Panc1 (cell line): ENCODE data around the gene EREG. TPM values are rescaled to one million over a fixed set of nuclear protein-coding genes. Genes with fewer than 3 reads are reported as not detected.

Source experiments
- ATAC-seq: fragments of 200-7000 bp; cut with Tn5 transposase; 2 replicates; pipeline ENCODE4 v1.9.1; 2020; ENCODE audit warnings: mild to moderate bottlenecking, moderate library complexity
- BruUV-seq: library from RNA; stranded (reverse); fragments of 400-500 nt; replicated peaks from 2 replicates; lab custom pipeline; 2021; lab: Mats Ljungman, UMichigan
- CTCF ChIA-PET: fragments of 300-600 bp; sonication (Branson Sonifier 250); formaldehyde crosslinking; loops from one replicate; lab custom pipeline; 2022; ENCODE audit warnings: antibody characterized with exemption; lab: Charles Lee
- POLR2A ChIA-PET: fragments of 300-600 bp; sonication (Branson Sonifier 250); formaldehyde crosslinking; loops from one replicate; lab custom pipeline; 2022; ENCODE audit warnings: antibody characterized with exemption; lab: Charles Lee
- DNase-seq: peaks from one replicate; pipeline ENCODE4 v3.0.0-alpha.2; 2010; ENCODE audit warnings: low read depth, low spot score
- H3K27ac ChIP-seq: 2 replicates; pipeline ENCODE4 v1.5.1; 2011; ENCODE audit warnings: mild to moderate bottlenecking, low read length, inconsistent platforms
- H3K27me3 ChIP-seq: fragments of 200-500 bp; sonication (Bioruptor generic); 2 replicates; pipeline ENCODE4 v1.6.0; 2014; ENCODE audit warnings: low read length, inconsistent platforms; ENCODE audit not compliant: control insufficient read depth, insufficient read depth
- H3K36me3 ChIP-seq: fragments of 200-500 bp; sonication (Bioruptor generic); 2 replicates; pipeline ENCODE4 v1.5.1; 2014; ENCODE audit warnings: inconsistent platforms, mild to moderate bottlenecking, low read length, moderate library complexity; ENCODE audit not compliant: control insufficient read depth, insufficient read depth
- H3K4me1 ChIP-seq: 2 replicates; pipeline ENCODE4 v1.5.1; 2011; ENCODE audit warnings: inconsistent platforms, mild to moderate bottlenecking, low read length, moderate library complexity; ENCODE audit not compliant: control insufficient read depth, insufficient read depth
- H3K4me3 ChIP-seq, 2 experiments: 2 replicates each; pipeline ENCODE4 v1.5.1; 2011 to 2012; ENCODE audit warnings: low read depth in 2 of 2, low read length in 2 of 2, mild to moderate bottlenecking in 2 of 2, inconsistent platforms in 1 of 2, moderate library complexity in 1 of 2
- H3K9me3 ChIP-seq: fragments of 200-500 bp; sonication (Bioruptor generic); 2 replicates; pipeline ENCODE4 v1.5.1; 2014; ENCODE audit warnings: low read depth, mild to moderate bottlenecking, inconsistent platforms, low read length, moderate library complexity; ENCODE audit not compliant: control insufficient read depth, insufficient read depth
- CTCF ChIP-seq: fragments of 450-650 bp; IDR thresholded peaks from 2 replicates; pipeline ENCODE4 v1.5.1; 2017; ENCODE audit warnings: mild to moderate bottlenecking
- POLR2AphosphoS5 ChIP-seq: IDR thresholded peaks from 2 replicates; pipeline ENCODE4 v1.6.1; 2012; ENCODE audit warnings: mild to moderate bottlenecking, low read depth, low read length, moderate library complexity
- REST ChIP-seq, 2 experiments: IDR thresholded peaks; 2 replicates each; pipeline ENCODE4 v1.6.1; 2011 to 2012; ENCODE audit warnings: low read depth in 2 of 2, control low read depth in 1 of 2, low read length in 1 of 2, mild to moderate bottlenecking in 1 of 2, moderate library complexity in 1 of 2; ENCODE audit not compliant: insufficient read depth in 1 of 2
- SIN3A ChIP-seq: IDR thresholded peaks from 2 replicates; pipeline ENCODE4 v1.6.1; 2012; ENCODE audit warnings: low read depth, mild to moderate bottlenecking, low read length, moderate library complexity, borderline replicate concordance; ENCODE audit not compliant: insufficient read depth
- TCF7L2 ChIP-seq: IDR thresholded peaks from 2 replicates; pipeline ENCODE4 v1.6.1; 2011; ENCODE audit warnings: mild to moderate bottlenecking, low read depth, low read length, inconsistent platforms
- in situ Hi-C: cut with HindIII; loops from 2 replicates; pipeline ENCODE4 v1.10.0; 2016; ENCODE audit warnings: low sequenced_read_pairs, low pct_unique_long_range_greater_than_20kb
- intact Hi-C: fragments of 100-400 bp; cut with micrococcal nuclease; formaldehyde crosslinking; loops from one replicate; pipeline ENCODE4 v1.10.0; 2022; ENCODE audit not compliant: unreplicated experiment
- total RNA-seq: library from RNA; stranded (reverse); gene quantifications from one replicate; pipeline ENCODE4 v1.2.1, GENCODE V29; 2021; ENCODE audit not compliant: unreplicated experiment

Gene EREG
- total RNA-seq, 1 experiment from 2014 or later: 2.1 TPM

- Histone ChIP-seq H3K36me3 (no peaks in the 10 kb centered on the region), H3K27ac (no peak overlapping the region; the same call in 1 of the 2 replicates), H3K9me3 (no peaks in the 10 kb centered on the region), H3K4me1 (no peaks in the 10 kb centered on the region; the same call in 1 of the 2 replicates), H3K4me3 (peak overlapping the region; percentile 2 to 26; a peak in 2 of 4 replicates), H3K27me3 (no peaks in the 10 kb centered on the region)
- in situ Hi-C loops: no loop called here
- ChIA-PET POLR2A (interaction anchor here (0.7 kb wide), 1 partner anchor 251 kb away, joined by 9 read pairs; no protein-coding TSS in a partner anchor), CTCF (no interaction called here)
- no TSS peak for BruUV-seq
- DNase-seq (peak; percentile 91), ATAC-seq (peak; percentile 86)
- TF ChIP-seq SIN3A (no peak), REST (IDR thresholded peaks at IDR 0.05; ENCODE audit: insufficient read depth in 1 of 2, low read depth in 2 of 2, low read length in 1 of 2) (no peak), POLR2AphosphoS5 (no peak), CTCF (no peak), TCF7L2 (no peak)
- intact Hi-C loops: no loop called here
These were observed 9.8 kb downstream of the EREG start for GRCh38 chr4:74374561-74375327.

DNA sequence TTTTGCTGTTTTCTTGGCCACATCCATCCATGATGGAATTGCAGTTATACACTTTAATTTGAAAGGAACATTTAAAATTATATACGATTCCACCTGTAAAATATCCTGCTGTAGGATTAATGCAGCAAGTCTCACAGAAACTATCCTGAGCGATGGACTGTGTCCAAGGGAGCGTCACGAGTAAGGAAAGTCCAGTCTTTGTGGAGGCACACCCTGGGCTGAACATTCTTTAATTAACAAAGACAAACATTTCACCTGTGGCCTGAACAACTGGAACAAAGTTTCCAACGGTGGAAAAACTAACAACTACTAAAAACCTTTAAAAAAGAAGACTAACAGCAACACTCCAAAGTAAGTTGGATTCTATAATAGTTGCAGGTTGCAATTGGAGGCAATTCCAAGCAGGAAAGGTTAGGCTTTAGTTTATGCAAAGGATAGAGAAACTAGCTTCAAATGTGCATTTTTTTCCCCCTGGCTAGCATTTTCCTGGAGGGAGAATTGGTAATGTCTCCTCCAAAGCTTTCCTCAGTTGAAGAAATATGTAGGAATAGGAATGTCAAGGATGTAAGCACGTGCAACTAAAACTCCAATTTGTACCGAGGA lies 11.0 kb downstream of the EREG start:
- H3K9me3 ChIP-seq: no peaks in the 10 kb centered on the region
- TF ChIP-seq REST (IDR thresholded peaks at IDR 0.05; ENCODE audit: insufficient read depth in 1 of 2, low read depth in 2 of 2, low read length in 1 of 2): no peak
- no peak for TF ChIP-seq SIN3A
- TF ChIP-seq POLR2AphosphoS5: no peak
- TF ChIP-seq TCF7L2: no peak
- TF ChIP-seq CTCF: no peak
- DNase-seq: no peak
- H3K36me3 ChIP-seq: no peaks in the 10 kb centered on the region
- ChIA-PET POLR2A (interaction anchor here (0.7 kb wide), 1 partner anchor 250 kb away, joined by 9 read pairs; no protein-coding TSS in a partner anchor), CTCF (interaction anchor here (0.8 kb wide), 1 partner anchor 248 kb away, joined by 3 read pairs; no protein-coding TSS in a partner anchor)
- ATAC-seq: 0 out of 2 replicates have a peak, but pooled peaks have one; percentile 27
- no TSS peak for BruUV-seq
- H3K27me3 ChIP-seq: no peaks in the 10 kb centered on the region
- no peaks in the 10 kb centered on the region; the same call in 1 of the 2 replicates for H3K4me1 ChIP-seq
- in situ Hi-C loops: no loop called here
- peak overlapping the region; percentile 1 to 46; a peak in 2 of 4 replicates for H3K4me3 ChIP-seq
- H3K27ac ChIP-seq: peak overlapping the region; percentile 23; the same call in 1 of the 2 replicates
- intact Hi-C loops: loop anchor here (2.0 kb wide), 1 partner anchor 295 kb away; no protein-coding TSS in a partner anchor
